Midbrain (tissue), 1 donor: ENCODE data around the gene DCLK1.
"Not testable (repeated sequence)": the region's sequence is repeated elsewhere in the genome, so short reads cannot be mapped to it uniquely, and the experiment has no call there.

Experiments used
- DNase-seq: peaks from one replicate; lab custom pipeline; 2025; lab: John Stamatoyannopoulos, UW

Gene DCLK1

DNA sequence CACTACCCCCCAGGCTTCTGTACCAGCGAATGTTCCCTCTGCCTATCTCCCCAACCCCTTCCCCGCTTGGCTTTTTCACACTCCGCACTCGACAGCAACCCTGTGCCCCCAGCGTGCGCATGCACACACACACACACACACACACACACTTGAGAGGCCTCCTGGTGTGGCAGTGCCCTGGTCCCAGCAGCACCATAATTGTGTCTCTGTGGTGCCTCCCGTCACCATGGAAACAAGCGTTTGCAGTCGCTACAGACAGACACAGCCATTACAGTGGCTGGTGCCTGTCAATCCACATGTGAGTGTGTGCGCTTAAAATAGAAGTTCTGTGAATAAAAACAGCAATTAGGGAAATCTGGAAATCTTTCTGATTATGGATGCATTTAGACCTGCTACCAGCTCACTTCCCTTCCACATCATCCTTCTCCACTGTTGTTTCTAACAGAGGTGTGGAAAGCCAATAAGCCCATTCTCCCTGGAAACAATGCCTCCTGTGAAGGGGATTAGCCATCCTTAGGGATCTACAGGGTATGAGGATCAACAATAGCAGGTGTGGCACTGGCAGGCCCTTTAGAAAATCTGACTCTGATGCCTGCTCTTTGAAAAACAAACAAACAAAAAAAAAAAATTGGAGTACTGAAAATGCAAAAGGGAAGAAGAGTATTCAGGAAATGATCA, 146.3 kb downstream of the DCLK1 start:
- no peak for DNase-seq

DNA sequence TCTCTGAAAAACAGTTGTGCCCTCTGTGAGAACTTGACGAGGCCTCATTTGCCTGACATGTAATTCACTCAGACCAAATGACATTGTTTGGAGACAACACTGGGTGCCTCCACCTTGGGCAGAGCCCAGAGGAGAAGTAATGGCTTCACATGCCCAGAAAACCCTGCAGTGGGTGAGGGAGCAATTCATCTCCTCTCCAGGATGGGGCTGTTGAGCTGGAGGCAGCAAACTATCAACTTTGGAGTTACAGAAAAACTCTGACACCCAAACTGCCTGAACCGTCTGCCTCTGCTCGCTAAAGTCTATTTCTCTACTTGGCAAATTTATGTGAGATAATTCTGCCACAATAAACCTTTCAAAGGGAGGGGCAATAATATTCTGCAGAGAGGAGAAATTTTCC, 146.9 kb downstream of the DCLK1 start:
- no peak for DNase-seq

DNA sequence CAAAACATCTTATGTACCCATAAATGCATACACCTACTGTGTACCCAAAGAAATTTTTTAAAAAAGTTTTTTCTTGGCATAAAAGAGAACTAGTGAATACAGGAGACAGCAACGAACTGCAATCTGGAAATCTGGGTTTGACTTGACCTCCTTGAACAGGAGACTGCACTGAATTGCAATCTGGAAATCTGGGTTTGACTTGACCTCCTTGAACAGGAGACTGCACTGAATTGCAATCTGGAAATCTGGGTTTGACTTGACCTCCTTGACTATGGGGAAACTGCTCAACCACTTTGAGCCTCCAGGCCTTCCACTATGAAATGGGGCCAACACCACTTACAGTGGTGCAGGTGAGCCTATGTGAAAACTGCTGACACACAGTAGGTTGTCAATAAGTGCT, 147.5 kb downstream of the DCLK1 start:
- DNase-seq = not testable (repeated sequence)

DNA sequence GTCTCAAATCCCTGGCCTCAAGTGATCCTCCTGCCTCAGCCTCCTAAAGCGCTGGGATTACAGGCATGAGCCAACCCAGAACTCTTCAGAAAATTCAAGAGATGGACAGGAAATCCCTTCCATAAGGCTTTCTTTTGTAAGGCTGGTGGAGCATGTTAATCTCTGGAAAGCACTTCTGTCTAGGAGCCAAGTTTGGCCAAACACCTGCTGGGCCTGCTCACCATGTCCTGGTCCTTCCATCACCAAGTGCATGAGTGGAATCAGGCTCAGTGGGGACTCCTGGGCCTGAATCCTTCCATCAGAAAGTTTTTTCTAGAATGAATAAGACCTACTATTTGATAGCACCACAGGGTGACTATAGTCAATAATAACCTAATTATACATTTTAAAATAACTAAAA, 148.0 kb downstream of the DCLK1 start:
- no peak for DNase-seq

DNA sequence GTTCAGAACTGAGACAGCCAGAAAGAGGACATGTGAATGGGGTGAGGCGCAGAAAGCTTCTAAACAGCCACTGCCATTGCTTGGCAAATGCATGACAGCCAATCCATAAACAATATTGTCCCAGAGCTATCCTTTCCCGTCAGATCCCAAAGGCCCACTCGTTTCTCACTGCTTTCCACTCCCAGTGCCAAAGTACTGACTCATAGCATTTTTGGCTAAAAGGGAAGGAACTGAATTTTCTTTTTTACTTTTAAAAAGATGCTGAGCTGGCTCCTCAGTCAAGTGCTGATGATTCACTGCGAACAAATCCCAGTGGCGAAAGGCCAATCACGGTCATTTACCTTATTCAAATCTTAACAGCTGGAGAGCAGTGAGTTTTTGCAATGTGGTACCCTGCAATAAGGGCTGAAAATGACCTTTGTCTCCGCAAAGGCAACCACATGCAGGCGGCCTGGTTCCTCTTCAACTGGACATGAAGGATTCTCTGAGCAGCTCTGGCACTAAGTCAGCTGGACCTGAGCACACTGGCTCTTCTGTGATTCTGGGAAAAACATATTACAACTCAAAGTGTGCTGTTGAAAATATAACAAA, 151.7 kb downstream of the DCLK1 start:
- peak; percentile 64 for DNase-seq

DNA sequence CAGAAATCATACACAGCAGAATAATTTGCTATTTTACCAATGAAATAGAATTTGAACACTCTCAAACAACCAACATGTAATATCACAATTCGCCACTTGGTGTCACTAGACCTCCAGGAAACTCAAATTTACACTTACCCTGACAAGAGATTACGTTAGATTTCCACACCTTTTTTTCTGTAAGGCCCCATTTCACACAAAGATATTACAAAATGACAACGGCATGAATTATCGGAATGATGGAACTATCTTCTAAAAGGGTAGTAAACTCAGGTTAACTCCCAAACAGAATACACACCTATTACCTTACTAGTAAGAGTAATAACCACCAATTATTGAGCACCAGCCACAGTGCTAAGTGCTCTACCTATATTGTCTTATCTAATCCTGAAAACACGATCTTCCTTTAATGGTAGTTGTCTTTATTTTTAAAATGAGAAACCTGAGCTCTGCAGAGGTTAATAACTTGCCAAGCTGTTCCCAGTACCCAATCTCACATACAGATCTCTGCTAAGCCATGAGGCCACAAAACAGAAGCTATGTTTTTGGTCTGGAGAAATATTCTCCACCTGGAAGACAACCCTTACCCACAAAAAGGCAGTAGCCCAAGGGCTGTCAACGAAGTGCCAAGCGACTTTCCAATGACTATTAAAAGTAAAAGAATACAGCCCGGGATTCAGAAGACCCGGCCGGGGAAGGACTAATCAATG, 152.4 kb downstream of the DCLK1 start:
- peak; percentile 75 for DNase-seq

DNA sequence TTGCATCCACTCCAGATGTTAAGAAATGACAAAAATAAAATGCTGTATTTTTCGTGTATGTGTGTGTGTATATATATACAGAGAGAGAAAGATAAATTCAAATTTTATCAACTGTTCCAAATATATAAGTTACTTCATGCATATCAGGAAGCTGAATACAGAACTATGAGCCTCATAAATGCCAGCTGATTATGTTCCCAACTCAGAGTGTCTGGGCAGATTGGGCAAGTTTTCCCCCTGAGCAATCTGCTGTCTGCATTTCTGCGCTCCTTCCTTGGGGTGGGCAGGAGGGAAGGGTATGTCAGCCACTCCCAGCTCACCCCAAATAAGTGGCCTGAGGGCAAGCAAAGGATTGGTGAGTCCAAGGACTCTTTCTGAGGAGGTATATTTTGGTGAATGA, 154.1 kb downstream of the DCLK1 start:
- DNase-seq = no peak

DNA sequence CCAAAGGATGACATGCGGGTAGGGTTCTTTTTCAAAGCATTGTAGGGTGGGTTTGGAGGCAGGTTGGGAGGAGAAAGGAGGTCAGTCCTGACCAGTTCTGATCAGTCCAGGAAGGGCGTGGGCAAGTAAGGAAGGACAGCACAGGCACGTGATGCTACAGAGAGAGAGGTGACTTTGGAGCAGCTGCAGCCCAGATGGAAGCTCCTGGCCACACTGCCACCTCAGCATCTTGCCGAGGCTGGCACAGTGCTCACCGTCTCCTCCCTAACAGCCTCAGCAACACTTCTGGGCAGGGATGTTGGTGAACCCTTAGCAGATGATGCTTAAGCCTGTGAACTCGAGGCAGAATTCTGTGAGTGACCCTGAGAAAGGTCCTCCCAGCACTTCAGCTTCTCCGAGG, 155.1 kb downstream of the DCLK1 start:
- DNase-seq = no peak

DNA sequence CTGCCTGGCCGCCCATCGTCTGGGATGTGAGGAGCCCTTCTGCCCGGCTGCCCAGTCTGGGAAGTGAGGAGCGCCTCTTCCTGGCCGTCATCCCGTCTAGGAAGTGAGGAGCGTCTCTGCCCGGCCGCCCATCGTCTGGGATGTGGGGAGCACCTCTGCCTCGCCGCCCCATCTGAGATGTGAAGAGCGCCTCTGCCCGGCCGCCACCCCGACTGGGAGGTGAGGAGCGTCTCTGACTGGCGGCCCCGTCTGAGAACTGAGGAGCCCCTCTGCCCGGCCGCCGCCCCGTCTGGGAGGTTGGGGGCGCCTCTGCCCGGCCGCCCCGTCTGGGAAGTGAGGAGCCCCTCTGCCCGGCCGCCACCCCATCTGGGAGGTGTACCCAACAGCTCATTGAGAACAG, 164.2 kb downstream of the DCLK1 start:
- not testable (repeated sequence) for DNase-seq

DNA sequence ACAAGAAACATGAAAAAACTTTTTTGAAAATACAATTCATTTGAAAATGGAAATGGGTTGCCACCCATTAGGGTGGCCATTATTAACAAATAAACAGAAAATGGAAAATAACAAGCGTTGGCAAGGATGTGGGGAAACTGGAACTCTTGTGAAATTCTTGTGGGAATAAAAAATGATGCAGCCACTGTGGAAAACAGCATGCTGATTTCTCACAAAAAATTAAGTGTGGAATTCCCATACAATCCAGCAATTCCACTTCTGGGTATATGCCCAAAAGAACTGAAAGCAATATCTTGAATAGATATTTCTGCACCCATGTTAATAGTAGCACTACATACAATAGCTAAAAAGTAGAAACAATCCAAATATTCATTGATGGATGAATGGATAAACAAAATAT, 165.2 kb downstream of the DCLK1 start:
- DNase-seq = no peak

DNA sequence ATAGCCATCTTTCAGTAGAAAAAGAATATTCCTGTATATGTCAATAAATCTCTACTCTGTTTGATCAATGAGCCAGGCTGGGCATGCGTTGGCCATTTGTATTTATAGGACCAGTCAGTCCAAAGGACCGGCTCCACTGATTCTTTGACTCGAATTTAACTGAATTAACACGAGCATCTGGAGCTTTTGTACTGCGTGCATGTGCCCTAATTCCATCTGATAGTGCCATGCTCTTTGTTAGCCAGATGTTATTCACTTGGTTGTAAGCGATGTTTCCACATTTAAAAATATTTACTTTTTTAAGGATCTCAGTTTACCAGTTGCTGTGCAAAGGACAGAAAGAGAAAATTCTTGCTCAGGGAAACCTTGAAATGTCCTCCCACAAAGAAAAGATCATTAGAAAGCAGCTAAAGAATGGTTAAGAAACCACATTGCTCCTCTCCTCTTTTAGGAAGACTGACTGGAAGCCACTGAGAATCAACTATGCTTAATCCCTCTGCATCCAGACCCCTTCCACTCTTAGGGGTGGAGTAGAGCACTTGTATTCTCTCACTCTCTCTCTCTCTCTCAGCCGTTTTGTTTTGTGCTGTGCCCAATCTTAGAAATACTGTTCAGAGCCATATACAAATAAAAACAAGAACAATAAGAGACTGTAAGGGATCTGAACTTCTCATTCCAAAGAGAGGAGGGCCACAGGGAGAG, 165.8 kb downstream of the DCLK1 start:
- DNase-seq = no peak

DNA sequence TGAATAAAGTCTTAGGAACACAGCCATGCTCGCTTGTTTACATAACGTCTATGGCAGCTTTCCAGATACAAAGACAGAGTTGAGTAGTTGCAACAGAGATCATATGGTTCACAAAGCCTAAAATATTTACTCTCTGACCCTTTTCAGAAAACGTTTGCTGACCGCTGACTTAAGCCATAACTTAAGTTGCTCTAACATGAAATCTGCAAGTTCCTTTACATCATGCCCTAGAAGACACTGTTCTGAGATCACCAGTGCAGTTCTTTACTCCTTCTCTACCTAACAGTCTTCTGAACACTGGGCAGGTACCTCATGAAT, 166.4 kb downstream of the DCLK1 start:
- no peak for DNase-seq

DNA sequence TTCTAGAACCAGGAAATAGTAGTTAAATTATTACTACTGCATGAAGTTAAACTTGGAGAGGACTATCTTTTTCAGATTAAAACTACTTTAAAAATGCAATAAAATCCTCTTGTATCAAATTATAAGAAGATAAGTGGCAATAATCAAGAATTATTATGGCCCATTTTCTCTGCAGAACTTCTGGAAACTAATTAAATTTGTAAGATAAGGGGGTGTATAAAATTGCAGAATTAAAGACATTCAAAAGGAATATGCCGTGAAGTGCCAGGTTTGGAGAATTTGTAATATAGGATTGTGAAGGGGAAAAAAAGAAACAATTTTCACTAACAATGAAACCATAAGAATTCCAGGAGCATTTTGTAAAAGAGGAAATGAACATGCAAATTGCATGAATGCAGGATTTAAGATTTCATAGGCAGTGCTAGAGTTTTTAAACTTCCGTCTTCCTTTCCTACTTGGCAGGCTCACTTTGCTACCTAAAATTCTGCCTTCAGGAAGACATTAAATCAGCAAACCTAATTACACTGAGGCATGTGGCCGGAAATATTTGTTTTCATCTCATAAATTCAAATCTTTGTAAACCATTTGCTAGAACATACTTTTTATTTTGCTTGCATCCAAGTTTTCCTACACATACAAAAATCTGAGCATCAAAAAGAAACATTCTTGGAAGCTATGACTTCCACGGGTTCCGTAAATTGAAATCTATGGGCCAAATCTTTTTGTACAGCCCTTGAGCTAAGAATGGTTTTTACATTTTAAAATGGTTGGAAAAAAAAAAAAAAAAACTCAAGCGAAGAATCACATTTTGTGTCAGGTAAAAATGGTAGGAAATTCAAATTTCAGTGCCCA, 166.9 kb downstream of the DCLK1 start:
- no peak for DNase-seq

DNA sequence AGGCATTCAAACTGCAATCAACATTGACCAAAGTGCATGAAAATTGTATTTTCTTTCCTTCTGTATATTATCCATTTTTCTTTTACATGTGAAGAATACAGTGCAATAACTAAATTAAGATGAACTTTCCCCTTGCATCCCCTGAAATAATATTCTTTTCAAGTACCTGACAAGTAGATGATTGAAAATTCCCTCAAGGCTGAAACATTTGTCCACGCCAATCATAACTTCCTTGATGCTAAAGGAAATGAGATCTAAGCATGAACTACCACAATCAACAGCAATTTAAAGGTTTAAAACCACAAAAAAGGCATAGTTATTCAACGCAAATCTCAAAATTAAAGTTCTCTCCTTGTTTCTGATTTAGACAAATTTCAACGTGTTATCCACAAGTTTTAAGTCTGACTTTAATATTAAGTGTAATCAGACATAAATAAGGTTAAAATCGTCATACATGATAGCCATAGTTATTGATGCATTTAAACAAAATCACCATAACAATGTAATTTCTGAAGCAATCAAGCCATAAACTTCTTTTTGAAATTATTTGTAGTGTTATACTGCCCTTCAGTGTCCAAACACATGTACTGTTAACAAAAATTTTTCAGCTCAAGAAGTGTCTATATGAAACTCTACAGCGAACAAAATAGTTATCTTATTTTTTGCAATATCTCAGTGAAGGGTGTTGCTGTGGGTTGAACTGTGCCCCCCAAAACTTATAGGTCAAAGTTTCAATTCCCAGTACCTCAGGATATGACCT, 169.5 kb downstream of the DCLK1 start:
- DNase-seq = no peak

DNA sequence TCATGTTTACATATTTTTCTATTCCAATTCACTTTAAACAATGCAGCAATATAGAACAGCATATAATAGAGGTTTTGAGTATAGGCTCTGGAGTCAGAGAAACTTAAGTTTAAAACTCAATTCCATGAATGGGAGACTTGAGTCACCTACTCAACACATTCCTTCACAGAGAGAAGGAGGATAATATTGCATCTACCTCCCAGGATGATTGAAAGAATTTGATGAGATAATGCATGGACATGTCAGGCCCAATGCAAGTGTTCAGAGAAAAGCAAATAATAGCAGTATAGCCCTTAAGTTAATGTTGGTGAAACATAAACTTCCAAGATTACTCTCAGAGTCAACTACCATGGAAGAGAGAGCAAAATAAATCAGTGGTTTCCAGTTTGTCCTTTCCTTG, 170.2 kb downstream of the DCLK1 start:
- no peak for DNase-seq

DNA sequence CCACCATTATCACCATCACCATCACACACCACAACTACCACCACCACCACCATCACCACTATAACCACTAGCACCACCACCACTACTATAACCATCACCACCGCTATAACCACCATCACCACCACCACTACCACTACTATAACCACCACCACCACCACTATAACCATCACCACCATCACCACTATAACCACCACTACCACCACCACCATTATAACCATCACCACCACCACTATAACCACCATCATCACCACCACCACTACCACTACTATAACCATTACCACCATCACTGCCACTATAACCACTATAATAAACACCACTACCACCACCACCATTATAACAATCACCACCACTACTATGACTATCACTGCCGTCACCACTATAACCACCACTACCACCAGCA, 173.2 kb downstream of the DCLK1 start:
- DNase-seq = no peak

DNA sequence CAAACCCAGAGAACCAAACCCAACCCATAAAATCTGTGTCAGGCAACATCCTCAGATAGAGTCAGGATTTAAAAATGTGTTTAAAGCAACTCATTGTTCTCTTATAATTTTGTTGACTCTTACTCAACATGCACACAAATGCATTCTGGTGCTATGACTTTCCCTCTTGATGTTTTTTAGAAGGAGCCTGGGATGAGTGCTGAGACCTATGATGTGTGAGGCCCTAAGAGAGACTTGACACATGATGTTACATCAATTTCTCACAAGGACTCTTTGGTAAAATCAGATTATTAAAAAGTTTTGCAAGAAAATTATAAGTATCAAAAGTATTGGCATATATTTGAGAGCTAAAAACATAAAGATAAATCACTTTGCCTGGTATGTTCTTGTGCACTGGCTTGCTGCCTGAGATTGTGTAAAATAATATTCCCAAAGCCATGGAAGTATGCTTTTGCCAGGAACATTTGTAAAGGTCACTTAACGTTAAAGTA, 173.9 kb downstream of the DCLK1 start:
- DNase-seq = no peak

DNA sequence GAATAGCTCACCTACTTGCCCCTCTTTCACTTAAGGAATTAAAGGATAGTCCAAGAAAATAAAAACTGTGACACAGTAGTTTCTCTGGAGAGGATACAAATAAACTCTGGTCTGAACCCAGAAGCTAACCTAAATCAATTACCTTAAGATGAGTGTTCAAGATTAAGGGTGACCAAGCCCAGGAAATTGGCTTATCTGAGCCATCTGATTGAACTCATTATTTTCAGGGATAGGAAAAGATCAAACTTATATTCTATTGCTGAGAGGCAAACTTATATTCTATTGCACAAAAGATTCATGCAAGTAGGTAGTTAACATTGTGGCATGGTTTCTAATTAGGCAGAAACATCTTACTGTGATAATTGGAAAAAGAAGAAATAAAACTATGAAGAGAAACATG, 175.1 kb downstream of the DCLK1 start:
- DNase-seq = no peak

DNA sequence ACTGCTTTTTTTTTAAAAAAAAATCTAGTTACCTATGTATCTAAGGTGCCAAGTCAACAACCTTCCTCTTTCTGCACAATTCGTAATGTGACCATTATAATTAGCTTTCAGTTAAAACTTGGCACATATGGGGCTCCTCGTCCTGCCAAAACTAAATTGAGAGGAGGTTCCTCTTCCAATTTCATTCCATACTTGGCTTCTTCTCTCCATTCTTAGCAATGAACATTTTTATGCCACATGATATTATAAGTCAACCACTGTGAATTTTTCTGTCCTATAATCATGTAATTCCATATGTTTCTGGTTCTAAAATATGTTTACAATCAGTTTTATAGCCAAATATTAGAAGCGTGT, 177.0 kb downstream of the DCLK1 start:
- DNase-seq = no peak

DNA sequence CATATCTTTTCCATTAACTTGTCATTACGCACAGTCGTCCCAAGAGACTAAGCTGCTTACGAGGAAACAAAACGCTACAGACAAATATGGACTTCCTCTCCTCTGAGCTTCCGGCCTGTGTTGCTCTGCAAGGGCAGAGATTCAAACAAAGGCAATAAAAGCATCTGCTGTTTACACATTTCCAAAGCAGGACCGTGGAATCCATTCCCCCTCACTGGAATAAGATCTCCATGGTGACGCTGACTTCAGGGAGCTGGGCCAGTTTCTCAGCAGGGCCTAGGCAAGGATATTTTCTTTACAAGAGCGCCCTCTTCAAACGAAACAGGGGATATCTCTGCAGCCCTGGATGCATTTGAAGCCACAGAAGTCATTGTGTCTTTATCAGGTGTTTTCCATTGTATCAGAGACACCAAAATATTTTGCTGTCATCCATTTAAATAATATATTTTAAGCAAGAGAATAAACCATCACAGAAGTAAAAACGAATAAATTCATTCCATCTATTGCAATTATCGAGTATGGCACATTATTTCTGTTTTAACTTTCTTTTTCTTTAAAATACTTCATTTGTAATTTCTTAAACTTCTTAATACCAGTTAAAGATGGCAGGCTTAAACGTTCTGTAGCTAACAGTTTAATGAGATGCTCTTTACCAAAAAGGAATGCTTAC, 177.5 kb downstream of the DCLK1 start:
- DNase-seq = peak; percentile 95

DNA sequence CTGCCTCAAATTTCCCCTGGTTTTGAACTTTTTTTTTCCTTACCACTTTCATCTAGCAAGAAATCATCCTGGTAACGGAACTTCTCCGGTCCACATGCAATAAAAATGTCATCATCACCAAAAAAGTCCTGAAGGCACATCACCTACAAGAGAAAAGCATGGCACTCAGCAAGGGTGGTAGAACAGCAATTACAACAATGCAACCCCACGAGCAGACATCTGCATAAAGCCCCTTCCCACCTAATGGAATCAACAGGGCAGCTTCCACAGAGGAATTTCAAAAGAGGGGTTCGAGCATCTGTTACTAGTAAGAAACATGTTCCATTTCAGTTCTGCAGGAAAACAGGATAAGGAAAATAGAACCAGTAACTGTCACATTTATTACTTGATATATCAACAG, 183.9 kb downstream of the DCLK1 start:
- no peak for DNase-seq
